NCI-H748 treated with DMSO at 0.1 percent for 48 hours (cell line): Measurements from ENCODE around the gene C19orf25.

Source experiments
- DNase-seq: peaks from one replicate; lab custom pipeline; 2025; lab: John Stamatoyannopoulos, UW

Gene C19orf25

GRCh38 chr19:1466461-1467214 lies 12.4 kb downstream of the C19orf25 start:
- DNase-seq: no peak

- no peak for DNase-seq
These were observed 13.0 kb downstream of the C19orf25 start for GRCh38 chr19:1466018-1466460.

GRCh38 chr19:1465191-1466016 lies 13.6 kb downstream of the C19orf25 start:
- no peak for DNase-seq

- no peak for DNase-seq
These were observed 17.2 kb downstream of the C19orf25 start for GRCh38 chr19:1461862-1462261.

GRCh38 chr19:1460033-1460995 lies 18.7 kb downstream of the C19orf25 start:
- DNase-seq: no peak

GRCh38 chr19:1459479-1459878 lies 19.5 kb downstream of the C19orf25 start:
- DNase-seq: no peak

GRCh38 chr19:1457892-1458291 lies 21.1 kb downstream of the C19orf25 start:
- no peak for DNase-seq

- no peak for DNase-seq
These were observed 21.8 kb downstream of the C19orf25 start for GRCh38 chr19:1457031-1457739.

- DNase-seq: no peak
These were observed 22.7 kb downstream of the C19orf25 start for GRCh38 chr19:1456121-1456900.

GRCh38 chr19:1455336-1456120 lies 23.5 kb downstream of the C19orf25 start:
- no peak for DNase-seq

GRCh38 chr19:1455002-1455335 lies 24.0 kb downstream of the C19orf25 start:
- no peak for DNase-seq

- no peak for DNase-seq
These were observed 25.3 kb downstream of the C19orf25 start for GRCh38 chr19:1453525-1454364.

- no peak for DNase-seq
These were observed 26.1 kb downstream of the C19orf25 start for GRCh38 chr19:1452802-1453524.

- DNase-seq: no peak
These were observed 26.9 kb downstream of the C19orf25 start for GRCh38 chr19:1451916-1452801.

GRCh38 chr19:1450735-1451731 lies 28.0 kb downstream of the C19orf25 start:
- no peak for DNase-seq
